Heart left ventricle (tissue), 13 donors: Measurements from ENCODE around the gene UBAP1L.

Experiments
- CTCF ChIP-seq, 12 donors: fragments of 200-600 bp; sonication (generic) in 4 of 12; IDR thresholded peaks; one replicate each; pipeline versions ENCODE4 v1.5.0 to v1.8.0; 2018 to 2022; ENCODE audit warnings: antibody characterized with exemption in 12 of 12, mild to moderate bottlenecking in 5 of 12
- POLR2A ChIP-seq, 2 donors: fragments of 450-650 bp; IDR thresholded peaks; one replicate each; pipeline ENCODE4 v1.6.1; 2017; ENCODE audit warnings: antibody characterized with exemption in 2 of 2, mild to moderate bottlenecking in 2 of 2, moderate library complexity in 2 of 2
- donor health status: ischemic (EF 13 %, LVEDD 7.1; RV severe dilation, severe dysfunction).
- donor health status: DM: no; HTN: yes; CAD: no.
- donor health status: DM: no; HTN: no; CAD: no.
- donor health status: ischemic (EF 25% LVEDD 6.9; RV normal size, moderate dysfunction).
- donor health status: ischemic (EF 25% LVEDD 5.7; RV mildly dilated, moderate dysfunction).
- donor health status: ischemic (EF 35%, LVEDD 5.7; RV mildly dilated, moderate dysfunction).
- donor health status: nonischemic (EF 11% LVEDD 7.7; RV severe dilation, severe dysfunction).
- donor health status: DM: yes; HTN: yes; CAD: no.
- donor health status: PGD.
- donor health status: ischemic (EF 29% LVEDD 5.4; RV normal size, mild dysfunction).
- donor health status: nonischemic (EF 23%, LVEDD 6.1; RV moderate dilation, normal function).

- TF ChIP-seq CTCF (IDR thresholded peaks at IDR 0.05) (peak in 9 of 12 donors; percentile 8 to 51 (median 40)), POLR2A (IDR thresholded peaks at IDR 0.05) (no peak)
These were observed 28.9 kb downstream of the UBAP1L start for GRCh38 chr15:65085990-65086679.
